Measurements from ENCODE around the gene MARK4. TPM values are rescaled to one million over a fixed set of nuclear protein-coding genes. Genes with fewer than 3 reads are reported as not detected.

The MARK4 gene
- total RNA-seq, 1 experiment from 2014 or later: 44.0 TPM

- intact Hi-C loops (cut with micrococcal nuclease; ENCODE audit: unreplicated experiment): no loop called here
These were observed 70.1 kb downstream of the MARK4 start for GRCh38 chr19:45320997-45321775.

DNA sequence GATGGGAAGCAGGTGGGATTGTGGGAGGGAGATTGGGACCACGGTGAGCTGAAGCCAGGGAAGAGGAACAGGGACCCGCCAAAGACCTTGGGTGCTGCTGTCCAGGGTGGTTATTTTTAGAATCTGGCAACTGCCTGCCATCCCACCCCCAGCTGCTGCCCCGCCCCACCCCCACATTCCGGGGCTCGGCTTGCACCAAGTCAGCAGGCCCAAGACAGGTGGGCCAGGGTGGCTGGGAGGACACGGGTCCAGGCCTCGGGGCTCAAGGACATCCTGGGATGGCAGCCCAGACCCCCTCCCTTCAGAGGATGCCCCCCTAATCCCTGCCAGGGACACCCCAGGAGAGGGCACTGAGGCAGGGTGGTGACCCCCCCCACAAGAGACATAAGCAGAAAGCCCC, 70.8 kb downstream of the MARK4 start:
- Histone ChIP-seq H3K36me3 (ENCODE audit: insufficient read depth, low read length, poor library complexity, severe bottlenecking) (no peaks in the 10 kb centered on the region), H3K9me3 (ENCODE audit: low read depth, low read length, poor library complexity, severe bottlenecking) (no peaks in the 10 kb centered on the region), H3K27me3 (replicated peaks; ENCODE audit: insufficient read depth, low read depth, low read length, poor library complexity) (no peaks in the 10 kb centered on the region), H3K4me1 (ENCODE audit: insufficient read depth, low read length, poor library complexity, severe bottlenecking) (no peaks in the 10 kb centered on the region), H3K27ac (ENCODE audit: low read depth, low read length, poor library complexity, severe bottlenecking) (no peak overlapping the region), H3K4me3 (ENCODE audit: low read depth, low read length, poor library complexity, severe bottlenecking) (no peak overlapping the region)
- TF ChIP-seq EZH2 (IDR thresholded peaks at IDR 0.05; ENCODE audit: borderline replicate concordance, low read depth, low read length, poor library complexity, severe bottlenecking): no peak
- TF ChIP-seq, protein P1, sequence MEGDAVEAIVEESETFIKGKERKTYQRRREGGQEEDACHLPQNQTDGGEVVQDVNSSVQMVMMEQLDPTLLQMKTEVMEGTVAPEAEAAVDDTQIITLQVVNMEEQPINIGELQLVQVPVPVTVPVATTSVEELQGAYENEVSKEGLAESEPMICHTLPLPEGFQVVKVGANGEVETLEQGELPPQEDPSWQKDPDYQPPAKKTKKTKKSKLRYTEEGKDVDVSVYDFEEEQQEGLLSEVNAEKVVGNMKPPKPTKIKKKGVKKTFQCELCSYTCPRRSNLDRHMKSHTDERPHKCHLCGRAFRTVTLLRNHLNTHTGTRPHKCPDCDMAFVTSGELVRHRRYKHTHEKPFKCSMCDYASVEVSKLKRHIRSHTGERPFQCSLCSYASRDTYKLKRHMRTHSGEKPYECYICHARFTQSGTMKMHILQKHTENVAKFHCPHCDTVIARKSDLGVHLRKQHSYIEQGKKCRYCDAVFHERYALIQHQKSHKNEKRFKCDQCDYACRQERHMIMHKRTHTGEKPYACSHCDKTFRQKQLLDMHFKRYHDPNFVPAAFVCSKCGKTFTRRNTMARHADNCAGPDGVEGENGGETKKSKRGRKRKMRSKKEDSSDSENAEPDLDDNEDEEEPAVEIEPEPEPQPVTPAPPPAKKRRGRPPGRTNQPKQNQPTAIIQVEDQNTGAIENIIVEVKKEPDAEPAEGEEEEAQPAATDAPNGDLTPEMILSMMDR (conservative IDR thresholded peaks at IDR 0.05; ENCODE audit: low read depth, low read length): no peak
- intact Hi-C loops (cut with micrococcal nuclease; ENCODE audit: unreplicated experiment): no loop called here
- DNase-seq (ENCODE audit: low spot score): no peak
- CTCF ChIA-PET: no interaction called here
- BruUV-seq (replicated peaks): no TSS peak
- POLR2A ChIA-PET (ENCODE audit: low non-redundant PET): no interaction called here

More at GRCh38 chr19:45320997-45321775, 70.1 kb downstream of the MARK4 start:
- no TSS peak for BruUV-seq (replicated peaks)
- Histone ChIP-seq H3K36me3 (ENCODE audit: insufficient read depth, low read length, poor library complexity, severe bottlenecking) (no peaks in the 10 kb centered on the region), H3K4me1 (ENCODE audit: insufficient read depth, low read length, poor library complexity, severe bottlenecking) (no peaks in the 10 kb centered on the region), H3K27me3 (replicated peaks; ENCODE audit: insufficient read depth, low read depth, low read length, poor library complexity) (no peaks in the 10 kb centered on the region), H3K9me3 (ENCODE audit: low read depth, low read length, poor library complexity, severe bottlenecking) (no peaks in the 10 kb centered on the region), H3K4me3 (ENCODE audit: low read depth, low read length, poor library complexity, severe bottlenecking) (no peak overlapping the region), H3K27ac (ENCODE audit: low read depth, low read length, poor library complexity, severe bottlenecking) (no peak overlapping the region)
- POLR2A ChIA-PET (ENCODE audit: low non-redundant PET): no interaction called here
- no peak for DNase-seq (ENCODE audit: low spot score)
- TF ChIP-seq EZH2 (IDR thresholded peaks at IDR 0.05; ENCODE audit: borderline replicate concordance, low read depth, low read length, poor library complexity, severe bottlenecking): no peak
- TF ChIP-seq, protein P1 (conservative IDR thresholded peaks at IDR 0.05; ENCODE audit: low read depth, low read length): no peak
- CTCF ChIA-PET: interaction anchor here (0.6 kb wide), 1 partner anchor 155 kb away, joined by 4 read pairs; no protein-coding TSS in a partner anchor

- intact Hi-C loops (cut with micrococcal nuclease; ENCODE audit: unreplicated experiment): no loop called here
- POLR2A ChIA-PET (ENCODE audit: low non-redundant PET): no interaction called here
- Histone ChIP-seq H3K4me3 (ENCODE audit: low read depth, low read length, poor library complexity, severe bottlenecking) (no peak overlapping the region), H3K27me3 (replicated peaks; ENCODE audit: insufficient read depth, low read depth, low read length, poor library complexity) (no peaks in the 10 kb centered on the region), H3K27ac (ENCODE audit: low read depth, low read length, poor library complexity, severe bottlenecking) (no peak overlapping the region), H3K36me3 (ENCODE audit: insufficient read depth, low read length, poor library complexity, severe bottlenecking) (no peaks in the 10 kb centered on the region), H3K4me1 (ENCODE audit: insufficient read depth, low read length, poor library complexity, severe bottlenecking) (no peaks in the 10 kb centered on the region), H3K9me3 (ENCODE audit: low read depth, low read length, poor library complexity, severe bottlenecking) (no peaks in the 10 kb centered on the region)
- CTCF ChIA-PET: no interaction called here
- no TSS peak for BruUV-seq (replicated peaks)
- no peak for TF ChIP-seq EZH2 (IDR thresholded peaks at IDR 0.05; ENCODE audit: borderline replicate concordance, low read depth, low read length, poor library complexity, severe bottlenecking)
- TF ChIP-seq, protein P1 (conservative IDR thresholded peaks at IDR 0.05; ENCODE audit: low read depth, low read length): no peak
- no peak for DNase-seq (ENCODE audit: low spot score)
These were observed 71.2 kb downstream of the MARK4 start for GRCh38 chr19:45322311-45322710.
